ENCODE results near the gene CXCR6. TPM values are rescaled to one million over a fixed set of nuclear protein-coding genes. Genes with fewer than 3 reads are reported as not detected.

The CXCR6 gene
- total and polyA plus RNA-seq, 2 of the 13 experiments (the other 11 are each of a cell fraction or from before 2014, with no cell fraction given), result not detected

DNA sequence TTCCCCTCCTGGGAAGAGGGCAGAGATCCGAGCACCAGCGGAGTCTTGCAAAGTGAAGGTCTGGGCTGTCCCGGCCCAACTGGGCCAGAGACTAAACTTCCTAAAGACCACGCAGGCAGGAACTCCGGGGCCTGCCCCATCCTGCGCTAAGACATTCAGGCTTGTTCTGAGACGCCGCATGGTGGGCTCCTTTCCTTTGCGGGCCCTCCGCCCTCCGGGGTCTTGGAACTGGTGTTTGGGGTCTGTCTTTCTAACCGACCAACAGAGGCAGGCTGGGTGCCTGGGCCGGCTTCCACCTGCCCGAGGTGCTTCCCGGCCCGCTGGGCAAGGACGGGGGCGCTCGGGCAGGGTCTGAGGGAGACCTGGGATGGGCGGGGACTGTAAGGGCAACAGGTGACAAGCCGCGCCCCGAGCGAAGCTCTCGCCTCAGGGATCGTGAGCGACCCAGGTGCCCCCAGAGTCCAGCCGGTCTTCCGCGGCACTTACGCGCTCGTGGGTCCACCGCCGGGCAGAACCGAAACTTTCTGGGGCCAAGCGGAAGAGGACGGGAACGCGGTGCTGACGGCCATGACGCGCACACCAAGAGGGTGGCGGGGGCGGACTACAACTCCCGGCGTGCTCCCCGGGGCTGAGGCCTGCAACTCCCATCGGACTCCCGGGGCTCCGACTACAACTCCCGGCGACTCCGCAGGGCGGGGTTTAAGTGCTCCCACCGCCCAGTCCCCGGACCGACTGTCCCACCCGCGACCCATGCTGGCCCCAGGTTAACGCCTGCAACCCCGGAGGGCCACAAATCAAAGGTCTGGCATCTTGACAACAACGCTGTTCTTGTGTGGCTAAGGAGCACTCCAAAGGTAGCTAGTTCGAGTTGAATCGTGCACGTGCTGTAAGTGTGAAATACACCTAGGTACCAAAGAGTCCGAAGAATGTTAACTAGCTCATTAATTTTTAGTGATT, 52.2 kb downstream of the CXCR6 start, which contains the start of gene FYCO1 (continued):
- TF ChIP-seq, protein P1, sequence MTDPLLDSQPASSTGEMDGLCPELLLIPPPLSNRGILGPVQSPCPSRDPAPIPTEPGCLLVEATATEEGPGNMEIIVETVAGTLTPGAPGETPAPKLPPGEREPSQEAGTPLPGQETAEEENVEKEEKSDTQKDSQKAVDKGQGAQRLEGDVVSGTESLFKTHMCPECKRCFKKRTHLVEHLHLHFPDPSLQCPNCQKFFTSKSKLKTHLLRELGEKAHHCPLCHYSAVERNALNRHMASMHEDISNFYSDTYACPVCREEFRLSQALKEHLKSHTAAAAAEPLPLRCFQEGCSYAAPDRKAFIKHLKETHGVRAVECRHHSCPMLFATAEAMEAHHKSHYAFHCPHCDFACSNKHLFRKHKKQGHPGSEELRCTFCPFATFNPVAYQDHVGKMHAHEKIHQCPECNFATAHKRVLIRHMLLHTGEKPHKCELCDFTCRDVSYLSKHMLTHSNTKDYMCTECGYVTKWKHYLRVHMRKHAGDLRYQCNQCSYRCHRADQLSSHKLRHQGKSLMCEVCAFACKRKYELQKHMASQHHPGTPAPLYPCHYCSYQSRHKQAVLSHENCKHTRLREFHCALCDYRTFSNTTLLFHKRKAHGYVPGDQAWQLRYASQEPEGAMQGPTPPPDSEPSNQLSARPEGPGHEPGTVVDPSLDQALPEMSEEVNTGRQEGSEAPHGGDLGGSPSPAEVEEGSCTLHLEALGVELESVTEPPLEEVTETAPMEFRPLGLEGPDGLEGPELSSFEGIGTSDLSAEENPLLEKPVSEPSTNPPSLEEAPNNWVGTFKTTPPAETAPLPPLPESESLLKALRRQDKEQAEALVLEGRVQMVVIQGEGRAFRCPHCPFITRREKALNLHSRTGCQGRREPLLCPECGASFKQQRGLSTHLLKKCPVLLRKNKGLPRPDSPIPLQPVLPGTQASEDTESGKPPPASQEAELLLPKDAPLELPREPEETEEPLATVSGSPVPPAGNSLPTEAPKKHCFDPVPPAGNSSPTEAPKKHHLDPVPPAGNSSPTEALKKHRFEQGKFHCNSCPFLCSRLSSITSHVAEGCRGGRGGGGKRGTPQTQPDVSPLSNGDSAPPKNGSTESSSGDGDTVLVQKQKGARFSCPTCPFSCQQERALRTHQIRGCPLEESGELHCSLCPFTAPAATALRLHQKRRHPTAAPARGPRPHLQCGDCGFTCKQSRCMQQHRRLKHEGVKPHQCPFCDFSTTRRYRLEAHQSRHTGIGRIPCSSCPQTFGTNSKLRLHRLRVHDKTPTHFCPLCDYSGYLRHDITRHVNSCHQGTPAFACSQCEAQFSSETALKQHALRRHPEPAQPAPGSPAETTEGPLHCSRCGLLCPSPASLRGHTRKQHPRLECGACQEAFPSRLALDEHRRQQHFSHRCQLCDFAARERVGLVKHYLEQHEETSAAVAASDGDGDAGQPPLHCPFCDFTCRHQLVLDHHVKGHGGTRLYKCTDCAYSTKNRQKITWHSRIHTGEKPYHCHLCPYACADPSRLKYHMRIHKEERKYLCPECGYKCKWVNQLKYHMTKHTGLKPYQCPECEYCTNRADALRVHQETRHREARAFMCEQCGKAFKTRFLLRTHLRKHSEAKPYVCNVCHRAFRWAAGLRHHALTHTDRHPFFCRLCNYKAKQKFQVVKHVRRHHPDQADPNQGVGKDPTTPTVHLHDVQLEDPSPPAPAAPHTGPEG (CRISPR knock-in tag; IDR thresholded peaks at IDR 0.05), result no peak
- TF ChIP-seq ZFP82 (CRISPR knock-in tag; IDR thresholded peaks at IDR 0.05; ENCODE audit: borderline replicate concordance), result peak; percentile 25; the same call in 1 of the 2 replicates
- TF ChIP-seq, protein P2, sequence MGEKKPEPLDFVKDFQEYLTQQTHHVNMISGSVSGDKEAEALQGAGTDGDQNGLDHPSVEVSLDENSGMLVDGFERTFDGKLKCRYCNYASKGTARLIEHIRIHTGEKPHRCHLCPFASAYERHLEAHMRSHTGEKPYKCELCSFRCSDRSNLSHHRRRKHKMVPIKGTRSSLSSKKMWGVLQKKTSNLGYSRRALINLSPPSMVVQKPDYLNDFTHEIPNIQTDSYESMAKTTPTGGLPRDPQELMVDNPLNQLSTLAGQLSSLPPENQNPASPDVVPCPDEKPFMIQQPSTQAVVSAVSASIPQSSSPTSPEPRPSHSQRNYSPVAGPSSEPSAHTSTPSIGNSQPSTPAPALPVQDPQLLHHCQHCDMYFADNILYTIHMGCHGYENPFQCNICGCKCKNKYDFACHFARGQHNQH (CRISPR knock-in tag; IDR thresholded peaks at IDR 0.05), result peak; percentile 65
- TF ChIP-seq ZNF101 (CRISPR knock-in tag; IDR thresholded peaks at IDR 0.05; ENCODE audit: borderline replicate concordance, low read depth), result no peak
- no peak for TF ChIP-seq NCOR1 (IDR thresholded peaks at IDR 0.05; ENCODE audit: borderline replicate concordance, low read length)
- TF ChIP-seq MIXL1 (CRISPR knock-in tag; IDR thresholded peaks at IDR 0.05), result no peak
- TF ChIP-seq DR1 (CRISPR knock-in tag; IDR thresholded peaks at IDR 0.05), result 0 out of 2 replicates have a peak, but pooled peaks have one; percentile 29
- TF ChIP-seq PHF5A (CRISPR knock-in tag; IDR thresholded peaks at IDR 0.05; ENCODE audit: low read depth, unreplicated experiment), result no peak
- no peak for TF ChIP-seq KDM4B (CRISPR knock-in tag; IDR thresholded peaks at IDR 0.05)
- no peak for TF ChIP-seq ZNF383 (CRISPR knock-in tag; IDR thresholded peaks at IDR 0.05; ENCODE audit: borderline replicate concordance)
- TF ChIP-seq CCDC6 (CRISPR knock-in tag; IDR thresholded peaks at IDR 0.05), result peak; percentile 36; the same call in 1 of the 2 replicates
- TF ChIP-seq ZNF550 (CRISPR knock-in tag; IDR thresholded peaks at IDR 0.05; ENCODE audit: borderline replicate concordance), result peak; percentile 65; the same call in 1 of the 2 replicates
- peak; percentile 78; the same call in 1 of the 2 replicates for TF ChIP-seq ZNF776 (CRISPR knock-in tag; IDR thresholded peaks at IDR 0.05)
- TF ChIP-seq NFATC3 (CRISPR knock-in tag; IDR thresholded peaks at IDR 0.05), result peak; percentile 24; the same call in 1 of the 2 replicates
- no peak for TF ChIP-seq HNRNPK (IDR thresholded peaks at IDR 0.05; ENCODE audit: low read depth, low read length, poor library complexity, severe bottlenecking)
- TF ChIP-seq SOX6 (IDR thresholded peaks at IDR 0.05), result no peak
- TF ChIP-seq SOX6 (CRISPR knock-in tag; IDR thresholded peaks at IDR 0.05), result peak; percentile 70
- TF ChIP-seq ZNF614 (CRISPR knock-in tag; IDR thresholded peaks at IDR 0.05; ENCODE audit: borderline replicate concordance), result no peak
- TF ChIP-seq KLF15 (CRISPR knock-in tag; IDR thresholded peaks at IDR 0.05; ENCODE audit: borderline replicate concordance), result no peak
- TF ChIP-seq MED8 (CRISPR knock-in tag; IDR thresholded peaks at IDR 0.05; ENCODE audit: insufficient replicate concordance), result no peak
- no peak for TF ChIP-seq KLF13 (CRISPR knock-in tag; IDR thresholded peaks at IDR 0.05)
